GM19099 (cell line): ENCODE results near the gene CTBP2.

Source experiments
- POLR2A ChIP-seq: IDR thresholded peaks from 3 replicates; pipeline ENCODE4 v1.6.1; 2011; ENCODE audit warnings: low read depth; ENCODE audit not compliant: insufficient read length; ENCODE audit errors: extremely low read depth

Gene CTBP2

DNA sequence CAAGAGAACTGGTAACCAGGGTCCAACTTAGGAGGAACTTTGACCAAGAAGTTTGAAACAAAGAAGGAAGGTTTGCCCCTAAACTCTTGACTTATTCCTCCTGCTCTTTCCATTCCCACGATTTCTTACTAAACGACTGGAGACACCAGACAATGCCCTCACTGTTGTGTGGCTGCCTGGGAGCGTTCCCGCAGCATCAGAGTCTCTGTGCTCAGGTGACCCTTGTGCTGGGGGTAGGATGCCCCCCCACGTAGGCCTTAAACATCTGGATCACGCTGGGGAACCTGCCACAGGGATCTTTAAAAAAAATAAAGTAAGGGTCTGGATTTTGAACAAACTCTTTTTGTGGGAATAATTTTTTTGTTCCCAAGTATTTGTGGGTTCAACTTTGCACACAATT, 30.1 kb upstream of the CTBP2 start:
- TF ChIP-seq POLR2A, result no peak

DNA sequence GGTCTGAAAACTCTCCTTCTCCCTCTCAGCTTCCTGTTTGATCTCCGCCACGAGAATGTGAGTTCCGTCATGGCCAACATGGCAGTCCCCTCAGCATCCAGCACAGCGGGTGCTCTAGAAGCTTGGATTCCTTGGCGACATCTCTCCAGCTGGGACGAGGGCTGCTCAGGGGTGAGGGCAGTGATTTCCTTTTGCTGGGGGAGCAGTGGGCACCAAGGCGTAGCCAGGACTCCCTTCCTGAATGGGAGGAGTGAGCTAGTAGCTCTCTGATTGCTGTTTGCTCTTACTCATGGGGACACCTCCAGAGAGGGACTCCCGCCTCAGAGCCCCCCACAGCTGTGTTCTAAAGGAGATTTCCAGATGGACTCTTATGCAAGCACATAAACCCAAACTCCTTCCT, 28.8 kb upstream of the CTBP2 start:
- TF ChIP-seq POLR2A, result no peak

DNA sequence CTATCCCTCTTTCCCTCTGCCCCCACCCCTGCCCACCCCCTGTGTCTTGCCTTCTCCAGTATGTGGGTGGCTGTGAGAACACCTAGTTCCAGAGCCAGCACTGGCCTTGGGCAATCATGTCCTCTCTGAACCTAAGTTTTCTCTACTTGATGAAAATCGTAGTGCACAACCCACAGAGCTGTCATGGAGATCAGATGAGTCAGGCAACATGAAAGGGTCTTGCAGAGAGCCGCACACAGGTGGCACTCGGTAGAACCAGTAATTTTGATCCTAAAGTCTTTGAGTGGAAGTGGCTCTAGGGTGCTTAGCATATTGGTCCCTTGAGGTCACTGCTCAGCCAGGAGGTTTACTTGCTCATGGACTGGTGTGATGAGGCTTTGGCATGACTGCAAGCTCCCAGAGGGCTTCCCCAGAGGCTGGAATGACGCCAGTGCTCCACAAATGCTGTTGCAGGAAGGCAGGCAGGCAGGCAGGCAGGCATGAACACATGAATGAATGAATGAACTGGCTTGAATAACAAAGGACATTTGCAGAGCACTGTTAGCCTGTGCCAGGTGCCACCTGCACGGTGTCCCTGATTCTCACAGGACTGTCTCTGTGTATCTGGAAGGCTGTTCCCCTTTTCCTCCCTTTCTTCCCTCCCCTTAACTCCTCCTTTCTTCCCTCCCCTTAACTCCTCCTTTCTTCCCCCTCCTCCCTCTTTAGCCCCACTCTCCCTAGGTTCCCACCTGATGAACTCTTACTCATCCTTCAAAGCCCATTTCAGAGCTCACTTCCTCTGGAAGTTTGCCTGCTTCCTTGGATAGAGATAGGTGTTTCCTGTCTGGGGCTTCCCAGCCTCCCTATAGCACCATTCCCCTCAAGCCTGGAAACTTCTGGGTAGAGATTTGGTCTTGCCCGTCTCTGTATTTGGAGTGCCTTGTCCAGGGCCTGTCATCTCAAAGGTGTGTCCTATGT, 27.2 kb upstream of the CTBP2 start:
- TF ChIP-seq POLR2A, result no peak

DNA sequence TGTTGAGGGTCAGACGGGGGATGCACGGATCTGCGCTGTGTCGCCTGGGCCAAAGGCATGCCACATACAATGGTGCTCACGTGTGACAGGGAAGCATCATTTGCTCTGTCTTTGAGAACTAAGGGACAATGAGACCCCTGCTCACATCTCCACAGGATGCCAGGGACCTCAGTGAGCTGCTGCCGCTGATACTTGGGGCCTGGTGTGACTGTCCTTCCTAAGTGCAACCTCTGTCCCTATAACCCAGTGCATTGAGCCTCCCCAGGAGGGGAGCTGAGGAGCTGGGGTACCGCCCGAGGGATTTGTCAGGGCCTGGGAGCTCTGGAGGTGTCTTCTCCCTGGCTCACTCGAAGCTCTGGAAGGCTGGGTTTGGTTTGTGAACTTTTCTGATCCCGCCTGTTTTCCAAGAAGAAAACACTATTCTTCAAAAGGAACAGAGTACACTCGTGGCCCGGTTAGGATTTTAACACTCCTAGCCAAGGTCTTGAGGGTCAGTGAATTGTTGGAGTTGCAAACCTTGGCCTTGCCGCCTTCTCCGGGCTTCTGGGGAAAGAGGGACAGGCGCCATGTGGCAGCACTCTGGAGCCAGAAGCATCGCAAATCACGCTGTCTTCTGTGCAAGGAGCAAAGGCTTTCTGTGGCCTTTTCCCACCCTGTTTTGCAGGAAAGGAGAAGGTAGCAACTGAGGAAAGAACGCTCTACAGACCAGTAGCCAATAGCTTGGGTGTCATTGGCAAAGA, 26.2 kb upstream of the CTBP2 start:
- TF ChIP-seq POLR2A, result no peak

DNA sequence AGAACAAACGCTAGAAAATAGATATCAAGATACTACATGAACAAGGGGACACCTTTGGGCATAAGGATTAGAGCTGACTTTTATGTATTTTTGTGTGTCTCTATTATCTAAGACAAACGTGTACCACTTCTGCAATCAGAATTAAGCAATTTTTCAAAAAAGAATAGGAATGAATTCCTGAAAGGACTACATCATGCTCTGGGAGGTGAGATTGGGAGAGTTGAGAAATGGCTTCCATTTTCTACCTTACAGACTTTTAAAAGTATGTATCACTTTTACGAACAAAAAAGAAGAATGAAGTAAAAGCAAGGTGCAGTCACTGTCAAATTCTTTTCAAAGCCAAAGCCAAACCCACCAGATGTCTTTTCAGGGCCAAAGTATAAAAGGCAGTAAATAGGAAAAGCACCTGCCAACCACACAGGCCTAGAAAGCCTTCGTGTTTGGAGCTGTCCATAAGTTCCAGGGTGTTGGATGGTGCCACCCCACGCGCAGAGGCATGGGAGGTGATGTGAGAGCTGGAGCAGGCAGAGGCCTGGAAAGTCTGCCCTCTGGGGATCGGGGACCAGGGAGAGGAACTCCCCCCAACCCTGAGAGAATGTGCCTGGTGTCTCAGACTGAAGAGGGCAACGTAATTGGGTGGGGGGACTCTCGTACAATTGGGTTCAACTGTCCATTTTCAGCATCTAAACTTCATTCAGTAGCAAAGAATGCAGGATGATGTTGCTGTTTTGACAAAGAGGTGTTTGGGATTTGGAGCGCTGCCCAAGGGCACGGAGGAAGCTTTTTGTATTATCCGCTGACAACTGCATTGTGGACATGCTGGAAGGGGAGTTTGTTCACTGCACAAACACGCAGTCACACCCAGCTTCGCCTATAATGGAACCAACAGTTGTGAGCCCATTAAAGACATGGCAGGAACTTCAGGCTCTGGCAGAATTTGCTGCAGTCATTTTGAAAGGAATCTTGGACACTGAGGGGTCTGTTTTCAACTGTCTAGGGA, 17.6 kb upstream of the CTBP2 start:
- TF ChIP-seq POLR2A, result no peak

DNA sequence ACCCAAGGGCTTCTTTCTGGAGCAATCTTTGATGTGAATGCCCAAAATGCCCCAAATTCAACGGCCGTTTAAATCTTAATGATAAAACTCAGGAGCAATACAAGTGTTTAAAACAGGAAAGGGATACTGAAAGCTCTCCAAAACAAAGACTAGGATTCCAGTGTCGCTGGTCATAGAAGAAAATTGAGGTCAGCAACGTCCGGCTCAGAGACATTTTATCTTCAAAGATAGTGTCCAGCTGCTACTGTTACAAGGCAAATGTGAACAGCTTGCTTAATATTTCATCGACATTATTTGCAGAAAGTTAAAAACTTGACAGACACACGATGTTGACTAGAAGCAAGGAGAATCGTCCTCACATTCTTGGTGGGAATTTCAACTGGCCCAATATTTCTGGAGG, 15.4 kb upstream of the CTBP2 start:
- no peak for TF ChIP-seq POLR2A

DNA sequence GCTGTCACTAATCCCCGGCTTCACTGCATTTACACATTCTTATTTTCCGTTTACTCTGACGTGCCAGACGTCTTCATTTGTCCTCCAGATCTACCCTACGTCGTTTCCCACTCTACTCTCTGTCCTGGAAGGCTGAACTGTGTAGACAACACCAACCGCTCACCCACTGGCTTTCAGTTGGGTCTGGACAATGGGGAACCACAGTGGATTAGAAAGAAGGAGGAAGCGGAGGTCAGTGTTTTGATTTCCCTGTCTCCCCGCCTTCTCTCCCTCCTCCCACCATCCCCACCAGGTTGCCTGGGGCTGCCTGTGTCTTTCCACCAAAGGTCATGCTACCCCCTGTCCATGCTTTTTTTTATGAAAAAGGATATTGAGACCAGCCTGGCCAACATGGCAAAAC, 14.0 kb upstream of the CTBP2 start:
- TF ChIP-seq POLR2A, result no peak

DNA sequence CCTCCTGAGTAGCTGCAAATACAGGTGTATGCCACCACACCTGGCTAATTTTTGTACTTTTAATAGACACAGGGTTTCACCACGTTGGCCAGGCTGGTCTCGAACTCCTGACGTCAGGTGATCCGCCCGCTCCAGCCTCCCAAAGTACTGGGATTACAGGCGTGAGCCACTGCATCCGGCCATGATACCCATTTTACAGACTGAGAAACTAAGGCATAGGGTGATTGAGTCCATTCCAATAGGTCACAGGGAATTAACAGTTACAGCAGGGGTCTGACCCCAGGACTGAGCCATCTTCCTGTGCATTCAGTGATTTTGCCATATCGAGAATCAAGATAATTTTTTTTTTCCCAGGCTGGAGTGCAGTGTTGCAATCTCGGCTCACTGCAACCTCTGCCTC, 12.3 kb upstream of the CTBP2 start:
- TF ChIP-seq POLR2A, result no peak

DNA sequence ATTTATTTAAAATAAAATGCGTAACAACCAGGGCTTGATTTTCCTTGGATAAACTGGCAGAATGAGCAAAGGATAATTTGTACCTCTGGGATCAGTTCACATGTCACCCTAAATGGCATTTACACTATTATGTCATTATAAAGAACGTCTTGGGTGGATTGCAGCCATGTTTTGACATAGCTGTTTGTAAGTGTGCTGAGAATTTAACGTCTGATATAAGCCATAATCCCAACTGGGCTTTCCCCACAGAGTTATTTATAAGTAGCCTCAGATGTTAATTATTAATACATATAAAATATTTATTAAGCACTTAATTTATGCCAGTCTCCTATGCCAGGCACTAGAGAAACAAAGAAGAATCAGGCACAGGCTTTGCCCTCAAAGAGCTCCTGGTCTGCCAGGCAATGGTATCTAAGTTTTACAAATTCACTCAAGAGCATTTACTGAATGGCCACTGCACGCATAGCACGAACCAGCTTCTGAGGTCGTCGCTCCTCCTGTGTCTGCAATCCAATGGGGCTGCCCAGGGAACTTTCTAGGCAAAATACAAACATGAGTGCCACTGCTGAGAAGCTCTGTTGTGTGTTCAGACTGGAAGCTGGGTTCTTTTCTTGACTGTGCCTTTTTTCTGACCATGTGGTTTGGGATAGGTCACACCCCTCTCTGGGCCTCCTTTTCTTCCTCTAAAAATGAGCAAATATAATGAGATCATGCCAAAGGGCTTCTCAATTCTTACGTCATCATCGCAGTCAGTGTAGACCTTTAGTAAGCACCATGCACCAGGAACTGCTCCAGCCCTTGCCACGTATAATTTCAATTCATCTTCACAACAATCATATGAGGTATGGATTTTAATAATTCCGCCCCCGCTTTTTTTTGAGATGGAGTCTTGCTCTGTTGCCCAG, 11.3 kb upstream of the CTBP2 start:
- no peak for TF ChIP-seq POLR2A

DNA sequence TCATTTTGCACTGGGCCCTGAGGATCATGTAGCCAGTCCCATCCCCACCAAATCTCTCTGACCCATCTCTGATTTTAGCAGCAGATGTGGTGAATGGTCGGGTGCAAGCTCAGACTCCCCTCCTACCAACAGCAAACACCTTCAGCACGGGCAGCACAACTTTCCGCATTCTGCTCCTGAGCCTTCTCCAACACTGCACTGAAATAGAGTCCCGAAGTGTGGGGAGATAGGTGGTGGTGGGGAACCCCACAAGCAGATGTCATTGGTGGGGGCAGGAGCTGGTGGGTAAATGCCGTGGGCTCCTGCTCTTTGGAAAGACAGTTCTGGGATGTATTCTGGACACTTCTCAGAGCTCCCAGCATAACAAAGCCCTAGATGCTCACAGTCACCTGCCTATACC, 9.6 kb upstream of the CTBP2 start:
- TF ChIP-seq POLR2A, result no peak

DNA sequence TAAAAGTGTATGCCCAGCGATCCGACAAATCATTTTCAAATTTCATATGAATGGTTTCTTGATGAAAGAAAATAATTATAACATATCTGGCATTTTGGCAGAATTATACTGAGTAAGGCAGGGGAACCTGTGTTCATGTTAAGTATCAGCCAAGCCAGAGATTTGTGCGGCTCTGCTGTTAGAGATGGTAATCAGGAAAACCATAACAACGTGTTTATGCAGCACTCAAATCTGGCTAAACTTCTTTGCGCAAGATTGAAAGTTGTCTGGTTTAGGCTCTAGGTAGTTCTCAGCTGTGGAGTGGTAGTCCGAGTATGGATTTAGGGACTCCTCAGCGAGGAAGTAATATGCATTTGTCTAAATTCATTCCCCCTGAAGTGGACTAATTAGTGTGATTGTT, 8.9 kb upstream of the CTBP2 start:
- no peak for TF ChIP-seq POLR2A

DNA sequence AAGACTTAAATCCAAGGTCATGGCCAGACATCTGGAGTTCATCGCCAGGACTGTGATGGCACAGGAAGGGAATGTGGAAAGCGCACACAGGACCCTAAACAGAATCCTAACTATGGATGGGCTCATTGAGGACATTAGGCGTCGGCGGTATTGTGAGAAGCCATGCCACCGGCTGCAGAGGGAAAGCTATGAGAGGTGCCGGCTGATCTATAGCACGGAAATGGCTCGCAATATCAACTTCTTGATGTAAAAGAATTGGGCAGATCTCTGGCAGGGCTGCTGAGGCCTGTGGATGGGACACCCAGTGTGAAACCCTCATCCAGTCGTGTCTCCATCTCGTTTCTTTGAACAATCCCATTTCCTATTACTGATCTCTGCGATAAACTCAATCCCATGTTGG, 6.3 kb upstream of the CTBP2 start:
- no peak for TF ChIP-seq POLR2A

DNA sequence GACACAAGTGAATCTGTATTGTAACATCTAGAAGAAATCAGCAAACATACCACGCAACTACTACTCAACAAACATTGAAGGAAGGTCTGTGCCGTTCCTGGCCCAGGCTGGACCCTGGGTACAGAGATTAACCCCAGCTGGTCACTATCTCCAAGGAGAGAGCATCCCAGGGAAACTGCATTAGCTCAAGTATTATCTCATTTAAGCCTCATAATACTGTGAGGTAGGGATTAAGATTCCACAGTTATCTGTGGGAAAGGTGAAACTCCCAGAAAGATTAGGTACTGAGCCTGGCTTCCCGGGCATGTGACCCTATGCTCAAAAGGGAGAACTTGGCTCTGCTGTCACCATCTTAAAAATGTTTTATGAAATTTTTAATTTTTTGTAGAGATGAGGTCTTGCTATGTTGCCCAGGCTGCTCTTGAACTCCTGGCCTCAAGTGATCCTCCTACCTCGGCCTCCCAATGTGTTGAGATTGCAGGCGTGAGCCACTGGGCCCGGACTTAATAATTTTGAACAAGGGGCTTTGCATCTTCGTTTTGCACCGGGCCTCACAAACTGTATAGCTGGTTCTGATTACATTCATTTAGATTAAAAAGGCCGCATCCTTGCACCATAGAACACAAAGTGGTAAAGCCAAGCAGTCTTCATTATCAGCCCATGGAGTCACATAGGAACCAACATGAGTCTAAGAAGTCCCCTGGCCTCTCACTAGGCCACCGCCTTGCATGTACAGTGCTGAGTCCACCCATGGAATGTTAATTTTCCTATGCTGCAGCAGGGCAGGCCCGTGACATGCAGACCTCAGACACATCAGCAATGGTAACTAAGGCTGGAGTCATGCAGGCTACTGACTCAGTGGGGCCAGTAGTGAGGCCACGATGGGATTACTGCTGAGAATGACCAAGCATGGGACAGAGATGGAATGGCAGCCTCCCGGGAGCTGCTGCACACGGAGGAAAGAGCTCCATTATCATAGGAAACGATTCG, 5.5 kb upstream of the CTBP2 start:
- no peak for TF ChIP-seq POLR2A
